Measurements from ENCODE around the gene TADA2B. TPM values are rescaled to one million over a fixed set of nuclear protein-coding genes. Genes with fewer than 3 reads are reported as not detected.

Gene TADA2B
- total RNA-seq, 2 donors from 2014 or later = 24.0 to 27.2 TPM

GRCh38 chr4:7029921-7030320 is 13.3 kb upstream of the TADA2B start:
- intact Hi-C loops (cut with DNase I) = no loop called here
- Histone ChIP-seq H3K36me3 (peaks cover 11% of the 10 kb centered on the region), H3K9ac (ENCODE audit: low read depth in 2 of 2, low read length in 2 of 2) (no peak overlapping the region), H3K4me3 (no peak overlapping the region), H3K4me1 (no peaks in the 10 kb centered on the region), H3K27ac (no peak overlapping the region), H3K27me3 (no peaks in the 10 kb centered on the region), H3K9me3 (no peaks in the 10 kb centered on the region)
- DNase-seq = no peak
- no peak for TF ChIP-seq CTCF (IDR thresholded peaks at IDR 0.05)

- intact Hi-C loops (cut with DNase I) = no loop called here
- peaks cover 11% of the 10 kb centered on the region for H3K36me3 ChIP-seq
- no peaks in the 10 kb centered on the region for H3K4me1 ChIP-seq
- H3K9me3 ChIP-seq = no peaks in the 10 kb centered on the region
- no peak overlapping the region for H3K9ac ChIP-seq (ENCODE audit: low read depth in 2 of 2, low read length in 2 of 2)
- TF ChIP-seq CTCF (IDR thresholded peaks at IDR 0.05) = no peak
- H3K27ac ChIP-seq = no peak overlapping the region
- H3K4me3 ChIP-seq = no peak overlapping the region
- H3K27me3 ChIP-seq = no peaks in the 10 kb centered on the region
- no peak for DNase-seq
Measured at GRCh38 chr4:7030856-7031255, 12.3 kb upstream of the TADA2B start.

- H3K36me3 ChIP-seq = peaks cover 11% of the 10 kb centered on the region
- intact Hi-C loops (cut with DNase I) = no loop called here
- no peak overlapping the region for H3K4me3 ChIP-seq
- H3K27ac ChIP-seq = no peak overlapping the region
- DNase-seq = no peak
- no peaks in the 10 kb centered on the region for H3K9me3 ChIP-seq
- H3K4me1 ChIP-seq = no peaks in the 10 kb centered on the region
- TF ChIP-seq CTCF (IDR thresholded peaks at IDR 0.05) = no peak
- no peak overlapping the region for H3K9ac ChIP-seq (ENCODE audit: low read depth in 2 of 2, low read length in 2 of 2)
- no peaks in the 10 kb centered on the region for H3K27me3 ChIP-seq
Measured at GRCh38 chr4:7031558-7032449, 11.4 kb upstream of the TADA2B start.

- Histone ChIP-seq H3K36me3 (peaks cover 11% of the 10 kb centered on the region), H3K4me1 (no peaks in the 10 kb centered on the region), H3K4me3 (no peak overlapping the region), H3K27me3 (no peaks in the 10 kb centered on the region), H3K9ac (ENCODE audit: low read depth in 2 of 2, low read length in 2 of 2) (no peak overlapping the region), H3K9me3 (no peaks in the 10 kb centered on the region), H3K27ac (no peak overlapping the region)
- no peak for TF ChIP-seq CTCF (IDR thresholded peaks at IDR 0.05)
- DNase-seq = no peak
- intact Hi-C loops (cut with DNase I) = no loop called here
Measured at GRCh38 chr4:7032596-7032995, 10.6 kb upstream of the TADA2B start.

- intact Hi-C loops (cut with DNase I) = no loop called here
- DNase-seq = no peak
- no peak overlapping the region for H3K4me3 ChIP-seq
Measured at GRCh38 chr4:7034262-7035081, 8.7 kb upstream of the TADA2B start.

More at GRCh38 chr4:7034262-7035081, 8.7 kb upstream of the TADA2B start:
- Histone ChIP-seq H3K9me3 (no peaks in the 10 kb centered on the region), H3K27me3 (no peaks in the 10 kb centered on the region), H3K27ac (no peak overlapping the region), H3K4me1 (no peaks in the 10 kb centered on the region), H3K36me3 (peaks cover 11% of the 10 kb centered on the region), H3K9ac (ENCODE audit: low read depth in 2 of 2, low read length in 2 of 2) (peak overlapping the region in 1 of 2 donors; percentile 41)
- no peak for TF ChIP-seq CTCF (IDR thresholded peaks at IDR 0.05)
